HepG2 (cell line): ENCODE data around the gene SEPTIN11. TPM values are rescaled to one million over a fixed set of nuclear protein-coding genes. Genes with fewer than 3 reads are reported as not detected.
A peak's percentile ranks its signal among the peaks of the same experiment; 100 is the strongest.

ENCODE experiments used
- MIER3 ChIP-seq: IDR thresholded peaks from 2 replicates; pipeline ENCODE4 v1.6.1; 2016; ENCODE audit warnings: missing compliant biosample characterization, borderline replicate concordance
- PRMT3 ChIP-seq: sonication (generic); formaldehyde crosslinking; IDR thresholded peaks from 2 replicates; pipeline ENCODE4 v1.8.1; 2022; ENCODE audit warnings: low read depth, mild to moderate bottlenecking, moderate library complexity, missing genetic modification reagents, borderline replicate concordance
- SMARCE1 ChIP-seq: fragments of 450-650 bp; IDR thresholded peaks from 2 replicates; pipeline ENCODE4 v1.6.1; 2017; ENCODE audit warnings: borderline replicate concordance
- ZBTB8A ChIP-seq: sonication (generic); formaldehyde crosslinking; IDR thresholded peaks from 2 replicates; pipeline ENCODE4 v1.4.0; 2020; ENCODE audit warnings: mild to moderate bottlenecking, low read depth, missing genetic modification reagents, borderline replicate concordance
- ZEB1 ChIP-seq: IDR thresholded peaks from 2 replicates; pipeline ENCODE4 v1.6.1; 2012; ENCODE audit warnings: mild to moderate bottlenecking, low read depth, inconsistent platforms; ENCODE audit not compliant: insufficient replicate concordance
- ZNF234 ChIP-seq: sonication (generic); formaldehyde crosslinking; conservative IDR thresholded peaks from 2 replicates; pipeline ENCODE4 v1.5.1; 2020; ENCODE audit warnings: mild to moderate bottlenecking, missing genetic modification reagents
- ZNF235 ChIP-seq: sonication (generic); formaldehyde crosslinking; IDR thresholded peaks from 2 replicates; pipeline ENCODE4 v1.8.1; 2023; ENCODE audit warnings: mild to moderate bottlenecking, missing genetic modification reagents, borderline replicate concordance
- ZNF33A ChIP-seq: sonication (generic); formaldehyde crosslinking; IDR thresholded peaks from 2 replicates; pipeline ENCODE4 v1.5.1; 2020; ENCODE audit warnings: missing genetic modification reagents, mild to moderate bottlenecking, moderate library complexity, borderline replicate concordance
- ZNF652 ChIP-seq: IDR thresholded peaks from 2 replicates; pipeline ENCODE4 v1.6.1; 2016; ENCODE audit warnings: low read depth, borderline replicate concordance
- ZNF703 ChIP-seq: sonication (generic); formaldehyde crosslinking; IDR thresholded peaks from 2 replicates; pipeline ENCODE4 v1.5.1; 2020; ENCODE audit warnings: missing genetic modification reagents, mild to moderate bottlenecking, moderate library complexity, borderline replicate concordance
- ZNF850 ChIP-seq: sonication (generic); formaldehyde crosslinking; conservative IDR thresholded peaks from 2 replicates; pipeline ENCODE4 v1.9.0; 2021; ENCODE audit warnings: mild to moderate bottlenecking, missing genetic modification reagents
- polyA plus RNA-seq, 8 experiments: library from polyadenylated mRNA; depleted of rRNA in 3 of 8; stranded (reverse) in 7 of 8; unstranded in 1 of 8; fragments of >200 nt; fragmentation: Illumina TruSeq in 4 of 8; extraction: Trizol in 4 of 8; gene quantifications; 2 replicates each; pipeline versions ENCODE4 v1.2.1 to v1.2.3, GENCODE V29; 2011 to 2016; ENCODE audit warnings: low read depth in 4 of 8, missing spikeins in 1 of 8, mixed read lengths in 1 of 8; ENCODE audit not compliant: insufficient read depth in 1 of 8
- total RNA-seq, 5 experiments: library from RNA; depleted of rRNA; stranded (reverse); fragments of >200 nt; fragmentation: Illumina TruSeq; extraction: Trizol; gene quantifications; 2 replicates each; pipeline ENCODE4 v1.2.3, GENCODE V29; 2016; ENCODE audit warnings: low read depth in 1 of 5
- TF ChIP-seq, protein P1 (sequence below): sonication (generic); formaldehyde crosslinking; IDR thresholded peaks from 2 replicates; pipeline ENCODE4 v1.4.0; 2020; ENCODE audit warnings: low read depth, missing genetic modification reagents
- TF ChIP-seq, protein P2 (sequence below): sonication (generic); formaldehyde crosslinking; conservative IDR thresholded peaks from 2 replicates; pipeline ENCODE4 v1.4.0; 2020; ENCODE audit warnings: missing genetic modification reagents
- TF ChIP-seq, protein P3 (sequence below): sonication (generic); formaldehyde crosslinking; IDR thresholded peaks from 2 replicates; pipeline ENCODE4 v1.5.1; 2020; ENCODE audit warnings: mild to moderate bottlenecking, missing genetic modification reagents, borderline replicate concordance

SEPTIN11 gene
- total and polyA plus RNA-seq, 2 of the 13 experiments (the other 11 are each of a cell fraction or from before 2014, with no cell fraction given): 28.9 to 47.3 TPM

DNA sequence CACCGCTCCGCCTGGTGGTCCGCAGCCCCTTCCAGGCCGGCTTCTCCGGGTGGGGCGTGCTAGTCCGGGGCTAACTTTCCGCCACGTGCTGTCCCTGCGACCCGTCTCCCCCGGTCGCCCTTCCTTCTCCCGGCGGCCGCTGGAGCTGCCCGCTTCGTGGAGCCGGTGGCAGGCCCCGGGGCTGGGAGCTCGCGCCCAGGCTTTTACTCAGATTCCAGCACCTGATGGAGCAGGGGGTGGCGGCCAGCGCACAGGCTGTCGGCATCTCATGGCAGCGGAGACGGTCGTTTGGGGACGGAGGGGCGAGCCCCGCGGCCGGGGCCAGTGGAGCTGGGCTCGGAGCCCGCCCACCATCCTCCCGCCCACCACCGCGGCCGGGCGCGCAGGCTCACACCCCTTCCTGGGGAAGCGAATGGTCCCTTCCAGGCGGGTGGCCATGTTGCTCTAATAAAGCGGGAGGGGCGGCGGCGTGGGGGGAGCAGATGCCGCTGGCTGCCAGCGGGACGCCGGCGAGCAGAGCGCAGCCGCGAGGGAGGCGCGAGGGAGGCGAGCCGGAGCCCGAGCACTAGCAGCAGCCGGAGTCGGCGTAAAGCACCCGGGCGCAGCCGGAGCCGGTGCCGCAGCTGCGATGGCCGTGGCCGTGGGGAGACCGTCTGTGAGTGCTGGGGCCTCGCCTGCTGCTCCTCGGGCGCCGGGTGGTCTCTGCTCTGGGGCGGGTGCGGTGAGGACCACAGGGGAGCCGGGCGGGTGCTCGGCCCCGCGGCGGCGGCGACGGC lies at the start of gene SEPTIN11 (continued):
- TF ChIP-seq PRMT3 (CRISPR knock-in tag): peak; percentile 64; the same call in 1 of the 2 replicates
- TF ChIP-seq ZEB1: peak; percentile 30
- no peak for TF ChIP-seq MIER3 (CRISPR knock-in tag)
- peak; percentile 40; the same call in 1 of the 2 replicates for TF ChIP-seq ZBTB8A (CRISPR knock-in tag)
- TF ChIP-seq ZNF235: peak; percentile 77
- no peak; the same call in 1 of the 2 replicates for TF ChIP-seq ZNF703 (CRISPR knock-in tag)
- TF ChIP-seq, protein P1, sequence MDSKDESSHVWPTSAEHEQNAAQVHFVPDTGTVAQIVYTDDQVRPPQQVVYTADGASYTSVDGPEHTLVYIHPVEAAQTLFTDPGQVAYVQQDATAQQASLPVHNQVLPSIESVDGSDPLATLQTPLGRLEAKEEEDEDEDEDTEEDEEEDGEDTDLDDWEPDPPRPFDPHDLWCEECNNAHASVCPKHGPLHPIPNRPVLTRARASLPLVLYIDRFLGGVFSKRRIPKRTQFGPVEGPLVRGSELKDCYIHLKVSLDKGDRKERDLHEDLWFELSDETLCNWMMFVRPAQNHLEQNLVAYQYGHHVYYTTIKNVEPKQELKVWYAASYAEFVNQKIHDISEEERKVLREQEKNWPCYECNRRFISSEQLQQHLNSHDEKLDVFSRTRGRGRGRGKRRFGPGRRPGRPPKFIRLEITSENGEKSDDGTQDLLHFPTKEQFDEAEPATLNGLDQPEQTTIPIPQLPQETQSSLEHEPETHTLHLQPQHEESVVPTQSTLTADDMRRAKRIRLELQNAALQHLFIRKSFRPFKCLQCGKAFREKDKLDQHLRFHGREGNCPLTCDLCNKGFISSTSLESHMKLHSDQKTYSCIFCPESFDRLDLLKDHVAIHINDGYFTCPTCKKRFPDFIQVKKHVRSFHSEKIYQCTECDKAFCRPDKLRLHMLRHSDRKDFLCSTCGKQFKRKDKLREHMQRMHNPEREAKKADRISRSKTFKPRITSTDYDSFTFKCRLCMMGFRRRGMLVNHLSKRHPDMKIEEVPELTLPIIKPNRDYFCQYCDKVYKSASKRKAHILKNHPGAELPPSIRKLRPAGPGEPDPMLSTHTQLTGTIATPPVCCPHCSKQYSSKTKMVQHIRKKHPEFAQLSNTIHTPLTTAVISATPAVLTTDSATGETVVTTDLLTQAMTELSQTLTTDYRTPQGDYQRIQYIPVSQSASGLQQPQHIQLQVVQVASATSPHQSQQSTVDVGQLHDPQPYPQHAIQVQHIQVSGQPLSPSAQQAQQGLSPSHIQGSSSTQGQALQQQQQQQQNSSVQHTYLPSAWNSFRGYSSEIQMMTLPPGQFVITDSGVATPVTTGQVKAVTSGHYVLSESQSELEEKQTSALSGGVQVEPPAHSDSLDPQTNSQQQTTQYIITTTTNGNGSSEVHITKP (CRISPR knock-in tag): peak; percentile 99
- TF ChIP-seq, protein P2, sequence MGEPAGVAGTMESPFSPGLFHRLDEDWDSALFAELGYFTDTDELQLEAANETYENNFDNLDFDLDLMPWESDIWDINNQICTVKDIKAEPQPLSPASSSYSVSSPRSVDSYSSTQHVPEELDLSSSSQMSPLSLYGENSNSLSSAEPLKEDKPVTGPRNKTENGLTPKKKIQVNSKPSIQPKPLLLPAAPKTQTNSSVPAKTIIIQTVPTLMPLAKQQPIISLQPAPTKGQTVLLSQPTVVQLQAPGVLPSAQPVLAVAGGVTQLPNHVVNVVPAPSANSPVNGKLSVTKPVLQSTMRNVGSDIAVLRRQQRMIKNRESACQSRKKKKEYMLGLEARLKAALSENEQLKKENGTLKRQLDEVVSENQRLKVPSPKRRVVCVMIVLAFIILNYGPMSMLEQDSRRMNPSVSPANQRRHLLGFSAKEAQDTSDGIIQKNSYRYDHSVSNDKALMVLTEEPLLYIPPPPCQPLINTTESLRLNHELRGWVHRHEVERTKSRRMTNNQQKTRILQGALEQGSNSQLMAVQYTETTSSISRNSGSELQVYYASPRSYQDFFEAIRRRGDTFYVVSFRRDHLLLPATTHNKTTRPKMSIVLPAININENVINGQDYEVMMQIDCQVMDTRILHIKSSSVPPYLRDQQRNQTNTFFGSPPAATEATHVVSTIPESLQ (CRISPR knock-in tag): no peak
- no peak for TF ChIP-seq ZNF234 (CRISPR knock-in tag)
- TF ChIP-seq, protein P3, sequence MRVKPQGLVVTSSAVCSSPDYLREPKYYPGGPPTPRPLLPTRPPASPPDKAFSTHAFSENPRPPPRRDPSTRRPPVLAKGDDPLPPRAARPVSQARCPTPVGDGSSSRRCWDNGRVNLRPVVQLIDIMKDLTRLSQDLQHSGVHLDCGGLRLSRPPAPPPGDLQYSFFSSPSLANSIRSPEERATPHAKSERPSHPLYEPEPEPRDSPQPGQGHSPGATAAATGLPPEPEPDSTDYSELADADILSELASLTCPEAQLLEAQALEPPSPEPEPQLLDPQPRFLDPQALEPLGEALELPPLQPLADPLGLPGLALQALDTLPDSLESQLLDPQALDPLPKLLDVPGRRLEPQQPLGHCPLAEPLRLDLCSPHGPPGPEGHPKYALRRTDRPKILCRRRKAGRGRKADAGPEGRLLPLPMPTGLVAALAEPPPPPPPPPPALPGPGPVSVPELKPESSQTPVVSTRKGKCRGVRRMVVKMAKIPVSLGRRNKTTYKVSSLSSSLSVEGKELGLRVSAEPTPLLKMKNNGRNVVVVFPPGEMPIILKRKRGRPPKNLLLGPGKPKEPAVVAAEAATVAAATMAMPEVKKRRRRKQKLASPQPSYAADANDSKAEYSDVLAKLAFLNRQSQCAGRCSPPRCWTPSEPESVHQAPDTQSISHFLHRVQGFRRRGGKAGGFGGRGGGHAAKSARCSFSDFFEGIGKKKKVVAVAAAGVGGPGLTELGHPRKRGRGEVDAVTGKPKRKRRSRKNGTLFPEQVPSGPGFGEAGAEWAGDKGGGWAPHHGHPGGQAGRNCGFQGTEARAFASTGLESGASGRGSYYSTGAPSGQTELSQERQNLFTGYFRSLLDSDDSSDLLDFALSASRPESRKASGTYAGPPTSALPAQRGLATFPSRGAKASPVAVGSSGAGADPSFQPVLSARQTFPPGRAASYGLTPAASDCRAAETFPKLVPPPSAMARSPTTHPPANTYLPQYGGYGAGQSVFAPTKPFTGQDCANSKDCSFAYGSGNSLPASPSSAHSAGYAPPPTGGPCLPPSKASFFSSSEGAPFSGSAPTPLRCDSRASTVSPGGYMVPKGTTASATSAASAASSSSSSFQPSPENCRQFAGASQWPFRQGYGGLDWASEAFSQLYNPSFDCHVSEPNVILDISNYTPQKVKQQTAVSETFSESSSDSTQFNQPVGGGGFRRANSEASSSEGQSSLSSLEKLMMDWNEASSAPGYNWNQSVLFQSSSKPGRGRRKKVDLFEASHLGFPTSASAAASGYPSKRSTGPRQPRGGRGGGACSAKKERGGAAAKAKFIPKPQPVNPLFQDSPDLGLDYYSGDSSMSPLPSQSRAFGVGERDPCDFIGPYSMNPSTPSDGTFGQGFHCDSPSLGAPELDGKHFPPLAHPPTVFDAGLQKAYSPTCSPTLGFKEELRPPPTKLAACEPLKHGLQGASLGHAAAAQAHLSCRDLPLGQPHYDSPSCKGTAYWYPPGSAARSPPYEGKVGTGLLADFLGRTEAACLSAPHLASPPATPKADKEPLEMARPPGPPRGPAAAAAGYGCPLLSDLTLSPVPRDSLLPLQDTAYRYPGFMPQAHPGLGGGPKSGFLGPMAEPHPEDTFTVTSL (CRISPR knock-in tag): no peak; the same call in 1 of the 2 replicates
- TF ChIP-seq SMARCE1: no peak
- peak; percentile 94 for TF ChIP-seq ZNF850 (CRISPR knock-in tag)
- no peak for TF ChIP-seq ZNF652 (CRISPR knock-in tag)
- TF ChIP-seq ZNF33A (CRISPR knock-in tag): peak; percentile 76; the same call in 1 of the 2 replicates
